Stomach (tissue), 9 donors: ENCODE measurements around the gene PRKACB. TPM values are rescaled to one million over a fixed set of nuclear protein-coding genes. Genes with fewer than 3 reads are reported as not detected.

ENCODE experiments used
- DNase-seq, 2 donors: peaks; one replicate each; pipeline versions ENCODE4 v3.0.0 to v3.0.0-alpha.2; 2013 to 2019
- H3K27ac ChIP-seq, 5 donors: fragments of 200-600 bp in 4 of 5; sonication (generic) in 4 of 5; one replicate each; pipeline ENCODE4 v1.5.1; 2013 to 2019; ENCODE audit warnings: mild to moderate bottlenecking in 1 of 5, moderate library complexity in 1 of 5
- H3K27me3 ChIP-seq, 3 donors: fragments of 200-600 bp; sonication (generic); one replicate each; pipeline ENCODE4 v1.5.1; 2017 to 2019; ENCODE audit warnings: mixed run types in 1 of 3
- H3K36me3 ChIP-seq, 4 donors: fragments of 200-600 bp; sonication (generic); 1 replicate in 3 of 4; 2 replicates in 1 of 4; pipeline ENCODE4 v1.5.1; 2016 to 2019
- H3K4me1 ChIP-seq, 4 donors: fragments of 200-600 bp; sonication (generic); one replicate each; pipeline ENCODE4 v1.5.1; 2016 to 2019
- H3K4me3 ChIP-seq, 4 donors: fragments of 200-600 bp; sonication (generic) in 3 of 4; one replicate each; pipeline ENCODE4 v1.5.1; 2016 to 2019; ENCODE audit warnings: mild to moderate bottlenecking in 1 of 4
- H3K9me3 ChIP-seq, 4 donors: fragments of 200-600 bp; sonication (generic); one replicate each; pipeline ENCODE4 v1.5.1; 2016 to 2019
- EP300 ChIP-seq: sonication (generic); formaldehyde crosslinking; IDR thresholded peaks from one replicate; pipeline ENCODE4 v1.6.1; 2017; ENCODE audit warnings: antibody characterized with exemption
- POLR2A ChIP-seq, 4 donors: fragments of 450-650 bp; IDR thresholded peaks; one replicate each; pipeline ENCODE4 v1.6.1; 2016; ENCODE audit warnings: antibody characterized with exemption in 4 of 4, control low read depth in 2 of 4, mild to moderate bottlenecking in 1 of 4, moderate library complexity in 1 of 4
- POLR2AphosphoS5 ChIP-seq, 3 donors: sonication (generic); formaldehyde crosslinking; IDR thresholded peaks; one replicate each; pipeline ENCODE4 v1.6.1; 2016; ENCODE audit warnings: antibody characterized with exemption in 3 of 3
- WGBS, 5 donors: extraction: QIAGEN DNeasy Blood & Tissue Kit in 3 of 5; methylation state at CpG; one replicate each; pipeline versions ENCODE4 v1.1.5 to v1.1.7; 2013 to 2018; 5-methylcytosine and 5-hydroxymethylcytosine counted together
- intact Hi-C: fragments of 100-400 bp; cut with DNase I; formaldehyde crosslinking; loops from one replicate; pipeline ENCODE4 v1.15.1; 2023; ENCODE audit warnings: low total_unique reads
- polyA plus RNA-seq, 3 donors: library from polyadenylated mRNA; stranded (reverse); fragments of 200-250 nt; gene quantifications; one replicate each; pipeline ENCODE4 v1.2.3, GENCODE V29; 2013
- total RNA-seq, 5 donors: library from RNA; depleted of rRNA; stranded (reverse); fragments of >200 nt; gene quantifications; one replicate each; pipeline versions ENCODE4 v1.1.0 to v1.2.3, GENCODE V29; 2014 to 2016
- TF ChIP-seq, protein P1 (sequence below), 7 experiments: fragments of 450-650 bp in 4 of 7; fragments of 200-600 bp in 3 of 7; sonication (generic) in 3 of 7; IDR thresholded peaks; one replicate each; pipeline ENCODE4 v1.5.1; 2016 to 2019; ENCODE audit warnings: antibody characterized with exemption in 7 of 7, control low read depth in 2 of 7, mild to moderate bottlenecking in 1 of 7
- donor health status: healthy with polysubstance abuse.
- donor health status: Bipolar disorder and iron deficiency.
- donor health status: healthy.

The PRKACB gene
- total and polyA plus RNA-seq, 8 donors, result 13.8 to 64.8 (median 31.3) TPM

DNA sequence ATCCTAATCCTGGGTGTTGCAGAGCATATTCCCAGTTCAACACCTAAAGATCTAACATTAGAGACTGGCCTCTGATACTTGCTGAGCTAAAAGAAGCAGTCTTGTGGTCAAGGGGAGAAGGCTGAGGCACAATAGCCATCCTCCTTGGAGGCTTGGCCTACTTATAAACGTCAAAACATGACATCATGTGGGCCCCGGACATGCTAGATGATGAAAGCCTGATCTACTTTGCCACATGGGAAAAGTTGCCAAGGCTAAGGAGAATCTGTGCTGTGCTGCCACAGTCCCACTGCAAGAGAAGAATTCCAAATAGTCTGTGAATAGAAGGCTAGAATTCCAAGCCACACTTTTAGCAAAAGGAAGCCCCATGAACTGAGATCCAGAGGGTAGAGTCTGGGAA lies 113.5 kb downstream of the PRKACB start:
- DNase-seq, result no peak
- Histone ChIP-seq H3K4me3 (no peak overlapping the region), H3K27ac (peak overlapping the region in 1 of 5 donors; percentile 7), H3K9me3 (no peaks in the 10 kb centered on the region), H3K36me3 (no peaks in the 10 kb centered on the region), H3K27me3 (no peaks in the 10 kb centered on the region), H3K4me1 (peaks cover 10 to 37% (median 21%) of the 10 kb centered on the region in 4 donors)
- 33 to 53% (median 36%) methylated on average over 2 of the region's 2 CpGs for WGBS, 5 donors
- intact Hi-C loops, result no loop called here
- TF ChIP-seq EP300, result no peak
- TF ChIP-seq POLR2A (IDR thresholded peaks at IDR 0.05), result no peak
- TF ChIP-seq, protein P1, sequence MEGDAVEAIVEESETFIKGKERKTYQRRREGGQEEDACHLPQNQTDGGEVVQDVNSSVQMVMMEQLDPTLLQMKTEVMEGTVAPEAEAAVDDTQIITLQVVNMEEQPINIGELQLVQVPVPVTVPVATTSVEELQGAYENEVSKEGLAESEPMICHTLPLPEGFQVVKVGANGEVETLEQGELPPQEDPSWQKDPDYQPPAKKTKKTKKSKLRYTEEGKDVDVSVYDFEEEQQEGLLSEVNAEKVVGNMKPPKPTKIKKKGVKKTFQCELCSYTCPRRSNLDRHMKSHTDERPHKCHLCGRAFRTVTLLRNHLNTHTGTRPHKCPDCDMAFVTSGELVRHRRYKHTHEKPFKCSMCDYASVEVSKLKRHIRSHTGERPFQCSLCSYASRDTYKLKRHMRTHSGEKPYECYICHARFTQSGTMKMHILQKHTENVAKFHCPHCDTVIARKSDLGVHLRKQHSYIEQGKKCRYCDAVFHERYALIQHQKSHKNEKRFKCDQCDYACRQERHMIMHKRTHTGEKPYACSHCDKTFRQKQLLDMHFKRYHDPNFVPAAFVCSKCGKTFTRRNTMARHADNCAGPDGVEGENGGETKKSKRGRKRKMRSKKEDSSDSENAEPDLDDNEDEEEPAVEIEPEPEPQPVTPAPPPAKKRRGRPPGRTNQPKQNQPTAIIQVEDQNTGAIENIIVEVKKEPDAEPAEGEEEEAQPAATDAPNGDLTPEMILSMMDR (IDR thresholded peaks at IDR 0.05), result no peak
- no peak for TF ChIP-seq POLR2AphosphoS5 (IDR thresholded peaks at IDR 0.05)

DNA sequence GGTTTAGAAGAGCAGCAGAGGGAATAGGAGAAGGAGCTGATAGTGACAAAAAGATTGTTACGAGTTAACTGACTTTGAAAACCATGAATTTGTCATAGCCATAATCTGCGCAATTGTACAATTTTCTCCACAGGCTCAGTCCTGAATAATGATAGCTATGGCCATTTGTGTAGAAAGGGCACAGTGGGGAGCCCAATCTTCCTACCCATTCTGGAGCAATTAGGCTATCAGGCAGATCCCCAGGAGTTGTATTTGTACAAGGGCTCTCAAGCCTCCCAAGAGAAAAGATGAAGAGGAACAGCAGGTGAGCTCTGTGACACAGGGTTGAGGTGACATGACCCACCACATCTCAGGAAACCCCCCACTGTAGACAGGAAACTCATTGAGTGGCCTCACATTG lies 115.3 kb downstream of the PRKACB start:
- Histone ChIP-seq H3K9me3 (no peaks in the 10 kb centered on the region), H3K27me3 (no peaks in the 10 kb centered on the region), H3K27ac (no peak overlapping the region), H3K4me3 (no peak overlapping the region), H3K4me1 (peaks cover 10 to 29% (median 17%) of the 10 kb centered on the region in 4 donors), H3K36me3 (no peaks in the 10 kb centered on the region)
- intact Hi-C loops, result no loop called here
- no peak for TF ChIP-seq EP300
- TF ChIP-seq, protein P1 (IDR thresholded peaks at IDR 0.05), result no peak
- no peak for DNase-seq
- WGBS, 5 donors, result 85 to 94% (median 89%) methylated on average over 2 of the region's 2 CpGs

- Histone ChIP-seq H3K36me3 (no peaks in the 10 kb centered on the region), H3K27me3 (no peaks in the 10 kb centered on the region), H3K9me3 (no peaks in the 10 kb centered on the region), H3K27ac (no peak overlapping the region), H3K4me3 (no peak overlapping the region), H3K4me1 (peaks cover 10 to 26% (median 16%) of the 10 kb centered on the region in 4 donors)
- intact Hi-C loops, result no loop called here
- TF ChIP-seq POLR2A (IDR thresholded peaks at IDR 0.05), result no peak
- TF ChIP-seq, protein P1 (IDR thresholded peaks at IDR 0.05), result no peak
- TF ChIP-seq EP300, result no peak
- TF ChIP-seq POLR2AphosphoS5 (IDR thresholded peaks at IDR 0.05), result no peak
- 88 to 100% (median 95%) methylated on average over 2 of the region's 2 CpGs for WGBS, 5 donors
- DNase-seq, result no peak
Measured at GRCh38 chr1:84259989-84260388, 115.9 kb downstream of the PRKACB start.

DNA sequence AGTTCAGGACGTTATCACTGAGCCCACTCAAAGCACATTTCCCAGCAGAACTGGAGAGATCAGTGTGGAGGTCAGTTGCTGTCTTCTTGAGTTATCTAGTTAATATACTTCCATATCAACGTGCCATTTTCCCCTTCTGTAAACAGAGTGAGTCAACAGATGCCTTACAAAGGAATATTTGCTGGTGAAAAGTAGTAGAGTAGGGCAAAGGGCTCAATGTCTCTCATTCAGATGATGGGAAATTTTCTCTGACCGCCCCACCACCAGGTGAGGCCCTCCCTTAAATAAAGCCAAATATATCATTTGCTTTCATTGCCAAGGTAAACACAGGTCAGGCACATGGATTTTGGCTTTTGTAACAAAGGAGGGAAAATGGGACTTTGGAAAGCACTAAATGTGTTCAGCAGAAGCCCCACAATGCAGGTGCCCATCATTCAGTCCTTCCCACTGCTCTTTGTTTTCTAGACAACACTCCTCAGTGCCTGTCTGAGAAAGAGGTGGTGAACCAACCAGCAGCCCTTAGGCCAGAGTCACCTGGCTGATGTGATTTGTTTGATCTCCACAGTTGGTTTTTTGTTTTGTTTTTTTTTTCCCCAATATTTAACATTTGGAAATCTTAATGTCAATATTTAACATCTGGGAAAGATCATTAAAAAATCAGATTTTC lies 116.9 kb downstream of the PRKACB start:
- Histone ChIP-seq H3K27me3 (no peaks in the 10 kb centered on the region), H3K9me3 (no peaks in the 10 kb centered on the region), H3K4me1 (peaks cover 10 to 21% (median 16%) of the 10 kb centered on the region in 4 donors), H3K4me3 (no peak overlapping the region), H3K27ac (peak overlapping the region in 1 of 5 donors; percentile 10), H3K36me3 (no peaks in the 10 kb centered on the region)
- intact Hi-C loops, result no loop called here
- TF ChIP-seq POLR2AphosphoS5 (IDR thresholded peaks at IDR 0.05) (no peak), EP300 (no peak), POLR2A (IDR thresholded peaks at IDR 0.05) (no peak)
- TF ChIP-seq, protein P1 (IDR thresholded peaks at IDR 0.05), result no peak
- DNase-seq, result peak in 1 of 2 donors; percentile 50
- WGBS, 5 donors, result 15 to 37% (median 25%) methylated on average over 3 of the region's 3 CpGs
